ENCODE measurements around the gene USP47. TPM values are rescaled to one million over a fixed set of nuclear protein-coding genes. Genes with fewer than 3 reads are reported as not detected.
A peak's percentile ranks its signal among the peaks of the same experiment; 100 is the strongest.
"Not testable (repeated sequence)": the region's sequence is repeated elsewhere in the genome, so short reads cannot be mapped to it uniquely, and the experiment has no call there.

The USP47 gene
- total RNA-seq, 3 donors from 2014 or later: 82.9 to 118 (median 100.0) TPM

DNA sequence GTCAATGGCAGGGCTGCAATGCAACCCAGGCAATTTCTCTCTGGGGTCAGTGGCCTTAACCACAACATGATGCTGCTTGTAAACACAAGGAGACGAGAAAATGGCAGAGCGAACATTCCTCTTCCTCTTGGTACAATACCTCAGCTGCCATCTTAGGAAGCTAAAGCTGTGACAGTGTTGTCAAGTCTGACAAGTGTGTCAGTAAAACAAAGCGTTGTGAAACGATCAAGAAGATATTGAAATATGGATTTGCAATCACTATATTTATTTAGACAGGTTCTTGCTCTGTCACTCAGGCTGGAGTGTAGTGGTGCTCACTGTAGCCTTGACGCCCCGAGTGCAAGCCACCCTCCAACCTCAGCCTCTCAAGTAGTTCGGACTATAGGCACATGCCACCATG is 14.5 kb upstream of the USP47 start:
- intact Hi-C loops (cut with DNase I; ENCODE audit: low total_unique reads): no loop called here
- Histone ChIP-seq H3K9me3 (no peaks in the 10 kb centered on the region), H3K4me3 (no peak overlapping the region), H3K4me1 (no peaks in the 10 kb centered on the region), H3K36me3 (no peaks in the 10 kb centered on the region), H3K27me3 (no peaks in the 10 kb centered on the region), H3K27ac (no peak overlapping the region)
- no peak for DNase-seq (ENCODE audit: low spot score in 2 of 2)
- TF ChIP-seq, protein P1, sequence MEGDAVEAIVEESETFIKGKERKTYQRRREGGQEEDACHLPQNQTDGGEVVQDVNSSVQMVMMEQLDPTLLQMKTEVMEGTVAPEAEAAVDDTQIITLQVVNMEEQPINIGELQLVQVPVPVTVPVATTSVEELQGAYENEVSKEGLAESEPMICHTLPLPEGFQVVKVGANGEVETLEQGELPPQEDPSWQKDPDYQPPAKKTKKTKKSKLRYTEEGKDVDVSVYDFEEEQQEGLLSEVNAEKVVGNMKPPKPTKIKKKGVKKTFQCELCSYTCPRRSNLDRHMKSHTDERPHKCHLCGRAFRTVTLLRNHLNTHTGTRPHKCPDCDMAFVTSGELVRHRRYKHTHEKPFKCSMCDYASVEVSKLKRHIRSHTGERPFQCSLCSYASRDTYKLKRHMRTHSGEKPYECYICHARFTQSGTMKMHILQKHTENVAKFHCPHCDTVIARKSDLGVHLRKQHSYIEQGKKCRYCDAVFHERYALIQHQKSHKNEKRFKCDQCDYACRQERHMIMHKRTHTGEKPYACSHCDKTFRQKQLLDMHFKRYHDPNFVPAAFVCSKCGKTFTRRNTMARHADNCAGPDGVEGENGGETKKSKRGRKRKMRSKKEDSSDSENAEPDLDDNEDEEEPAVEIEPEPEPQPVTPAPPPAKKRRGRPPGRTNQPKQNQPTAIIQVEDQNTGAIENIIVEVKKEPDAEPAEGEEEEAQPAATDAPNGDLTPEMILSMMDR (IDR thresholded peaks at IDR 0.05): no peak
- TF ChIP-seq POLR2A (IDR thresholded peaks at IDR 0.05): no peak
- TF ChIP-seq POLR2AphosphoS5 (IDR thresholded peaks at IDR 0.05): no peak

DNA sequence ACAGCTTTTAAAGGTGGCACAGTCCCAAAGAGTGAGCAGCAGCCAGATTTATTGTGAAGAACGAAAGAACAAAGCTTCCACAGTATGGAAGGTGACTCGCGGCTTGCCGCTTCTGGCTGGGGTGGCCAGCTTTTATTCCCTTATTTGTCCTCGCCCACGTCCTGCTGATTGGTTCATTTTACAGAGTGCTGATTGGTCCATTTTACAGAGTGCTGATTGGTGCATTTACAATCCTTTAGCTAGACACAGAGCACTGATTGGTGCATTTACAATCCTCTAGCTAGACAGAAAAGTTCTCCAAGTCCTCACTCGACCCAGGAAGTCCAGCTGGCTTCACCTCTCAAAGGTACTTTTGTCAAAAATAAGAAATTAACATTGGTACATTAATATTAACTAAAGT is 10.4 kb upstream of the USP47 start:
- DNase-seq (ENCODE audit: low spot score in 2 of 2); H3K9me3 ChIP-seq; H3K27ac ChIP-seq; H3K4me1 ChIP-seq; H3K36me3 ChIP-seq; H3K4me3 ChIP-seq; H3K27me3 ChIP-seq; intact Hi-C loops (cut with DNase I; ENCODE audit: low total_unique reads): not testable (repeated sequence)

DNA sequence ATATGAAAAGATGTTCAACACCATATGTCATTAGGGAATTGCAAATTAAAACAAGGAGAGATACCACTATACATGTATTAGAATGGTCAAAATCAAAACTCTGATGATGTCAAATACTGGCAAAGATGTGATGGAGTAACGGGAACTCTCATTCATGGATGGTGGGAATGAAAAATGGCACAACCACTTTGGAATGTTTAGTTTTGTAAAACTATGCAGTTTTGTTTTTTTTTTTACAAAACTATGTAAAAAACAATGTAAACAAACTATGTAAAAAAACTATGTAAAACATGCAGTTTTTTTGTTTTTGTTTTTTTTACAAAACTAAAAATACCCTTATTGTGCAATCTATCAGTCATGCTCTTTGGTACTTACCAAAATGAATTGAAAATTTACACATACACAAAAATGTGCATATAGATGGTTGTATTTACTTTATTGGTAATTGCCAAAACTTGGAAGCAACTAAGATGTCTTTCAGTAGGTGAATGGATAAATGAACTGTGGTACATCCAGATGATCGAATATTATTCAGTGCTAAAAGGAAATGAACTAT is 5.0 kb upstream of the USP47 start:
- no peak for DNase-seq (ENCODE audit: low spot score in 2 of 2)
- no peaks in the 10 kb centered on the region for H3K9me3 ChIP-seq
- no peaks in the 10 kb centered on the region for H3K27me3 ChIP-seq
- no peak overlapping the region for H3K27ac ChIP-seq
- no peaks in the 10 kb centered on the region for H3K36me3 ChIP-seq
- no peak overlapping the region for H3K4me3 ChIP-seq
- H3K4me1 ChIP-seq: no peaks in the 10 kb centered on the region
- intact Hi-C loops (cut with DNase I; ENCODE audit: low total_unique reads): no loop called here
- TF ChIP-seq, protein P1 (IDR thresholded peaks at IDR 0.05): no peak
- TF ChIP-seq POLR2AphosphoS5 (IDR thresholded peaks at IDR 0.05) (no peak), POLR2A (IDR thresholded peaks at IDR 0.05) (no peak)

DNA sequence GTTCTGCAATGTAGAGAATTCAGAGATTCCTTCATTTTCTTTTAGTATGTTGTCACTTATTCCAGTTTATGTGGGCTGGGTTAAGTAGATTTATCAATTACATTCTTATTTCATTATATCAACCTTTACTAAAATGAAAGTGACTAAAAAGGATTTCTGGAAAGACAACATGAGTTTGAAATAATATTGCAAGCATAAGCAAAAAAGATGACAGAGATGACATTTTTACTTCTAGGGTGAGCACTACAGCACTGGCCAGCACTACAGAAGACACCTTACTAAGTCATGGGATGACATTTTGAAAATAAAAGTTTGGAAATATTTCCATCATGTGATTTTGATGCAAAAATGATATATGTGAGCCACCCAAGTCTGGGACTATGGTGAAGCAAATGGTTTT is 2.1 kb upstream of the USP47 start:
- no peak for DNase-seq (ENCODE audit: low spot score in 2 of 2)
- Histone ChIP-seq H3K9me3 (no peaks in the 10 kb centered on the region), H3K27me3 (no peaks in the 10 kb centered on the region), H3K36me3 (no peaks in the 10 kb centered on the region), H3K4me3 (no peak overlapping the region), H3K27ac (no peak overlapping the region), H3K4me1 (peaks cover 0 to 11% of the 10 kb centered on the region in 2 donors)
- intact Hi-C loops (cut with DNase I; ENCODE audit: low total_unique reads): no loop called here
- no peak for TF ChIP-seq POLR2AphosphoS5 (IDR thresholded peaks at IDR 0.05)
- TF ChIP-seq, protein P1 (IDR thresholded peaks at IDR 0.05): no peak

DNA sequence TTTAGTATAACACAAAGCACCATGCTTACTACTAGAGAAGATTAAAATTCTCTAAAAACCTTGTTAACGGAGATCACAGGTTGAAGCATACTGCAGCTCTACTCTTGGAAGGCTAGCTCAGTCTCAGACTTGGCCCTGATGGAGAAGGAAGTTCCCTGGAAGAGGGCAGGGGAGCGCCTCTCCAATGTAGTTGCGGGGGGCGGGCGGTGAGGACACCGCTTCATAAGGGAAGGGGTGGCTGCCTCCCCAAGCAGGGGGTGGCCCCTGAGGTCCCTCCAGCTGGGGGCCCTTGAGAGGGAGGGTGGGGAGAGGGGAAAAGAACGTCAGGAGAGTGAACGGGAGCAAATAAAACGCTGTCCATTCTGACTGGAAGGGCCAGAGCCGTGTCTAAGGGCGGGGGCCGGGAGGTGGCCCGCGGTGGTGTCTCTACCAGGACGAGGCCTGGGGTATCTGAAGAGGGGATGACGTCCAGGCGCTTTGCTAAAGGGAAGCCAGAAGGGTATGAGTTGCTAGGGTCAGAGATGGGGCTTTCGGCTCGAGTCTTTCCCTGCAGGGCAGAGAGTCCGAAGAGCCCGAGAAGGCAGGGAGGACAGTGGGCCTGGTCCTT is 553 bp upstream of the USP47 start:
- intact Hi-C loops (cut with DNase I; ENCODE audit: low total_unique reads): no loop called here
- Histone ChIP-seq H3K27me3 (no peaks in the 10 kb centered on the region), H3K9me3 (no peaks in the 10 kb centered on the region), H3K27ac (peak overlapping the region; percentile 97 to 100), H3K4me1 (peaks cover 0 to 23% of the 10 kb centered on the region in 2 donors), H3K36me3 (no peaks in the 10 kb centered on the region), H3K4me3 (peak overlapping the region; percentile 72 to 89 (median 84))
- DNase-seq (ENCODE audit: low spot score in 2 of 2): peak in 1 of 2 donors; percentile 37
- TF ChIP-seq, protein P1 (IDR thresholded peaks at IDR 0.05): no peak
- TF ChIP-seq POLR2A (IDR thresholded peaks at IDR 0.05) (no peak), POLR2AphosphoS5 (IDR thresholded peaks at IDR 0.05) (no peak)
